ENCODE results near the gene USP13.

The USP13 gene

DNA sequence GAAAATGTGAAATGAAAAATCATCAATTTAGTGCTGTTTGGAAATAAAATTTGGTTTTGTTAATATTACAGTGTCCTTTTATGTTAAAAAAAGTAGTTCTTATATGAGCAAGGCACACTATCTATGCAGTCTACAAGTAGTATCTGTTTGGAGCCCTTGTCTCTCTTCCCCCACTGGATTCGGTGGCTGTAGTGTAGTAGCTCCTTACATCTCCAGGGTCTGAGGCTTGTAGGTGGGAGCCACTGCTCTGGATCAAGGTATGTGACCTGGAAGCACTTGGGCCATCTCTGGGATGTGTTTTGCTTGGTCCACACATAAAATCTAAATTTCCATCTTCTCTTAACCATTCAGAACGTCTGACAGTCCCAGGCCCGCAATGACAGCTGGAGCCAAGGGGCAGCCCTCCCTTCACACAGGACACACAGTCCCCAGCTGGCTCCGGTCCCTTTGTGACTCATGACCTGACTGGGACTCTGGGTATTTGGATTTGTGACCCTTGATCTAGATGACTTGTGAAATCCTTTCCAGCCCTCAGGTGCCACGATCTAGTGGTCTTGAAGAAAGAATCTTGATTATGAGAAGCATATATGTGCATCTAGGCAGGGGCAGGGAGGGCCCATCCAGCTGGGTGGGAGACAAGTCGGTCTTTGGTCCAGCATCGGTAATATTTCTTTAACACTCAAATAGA, 80.0 kb downstream of the USP13 start:
- Histone ChIP-seq H2AFZ (ENCODE audit: low read length) (no peak overlapping the region), H3K4me3 (ENCODE audit: low read length, poor library complexity, severe bottlenecking) (no peak overlapping the region), H3K4me1 (ENCODE audit: insufficient read depth, low read length, poor library complexity, severe bottlenecking) (no peaks in the 10 kb centered on the region), H3F3A (ENCODE audit: low read depth) (no peaks in the 10 kb centered on the region), H3K27me3 (ENCODE audit: insufficient read depth, low read length, poor library complexity, severe bottlenecking) (no peaks in the 10 kb centered on the region), H3K9ac (ENCODE audit: low read depth, low read length, poor library complexity, severe bottlenecking) (no peak overlapping the region), H3K36me3 (ENCODE audit: insufficient read depth, low read length) (peaks cover 71% of the 10 kb centered on the region; the same call in 1 of the 2 replicates), H3K79me2 (ENCODE audit: insufficient read depth, low read length) (no peaks in the 10 kb centered on the region), H3K9me2 (replicated peaks; ENCODE audit: low read depth, low read length) (no peaks in the 10 kb centered on the region), H4K20me1 (ENCODE audit: insufficient read depth, low read length, poor library complexity, severe bottlenecking) (no peaks in the 10 kb centered on the region), H3K9me3 (ENCODE audit: insufficient read depth, low read depth, low read length) (no peaks in the 10 kb centered on the region), H3K4me2 (ENCODE audit: low read depth, low read length, poor library complexity, severe bottlenecking) (no peak overlapping the region)
- no peak for TF ChIP-seq EZH2phosphoT487 (IDR thresholded peaks at IDR 0.05; ENCODE audit: borderline replicate concordance)

GRCh38 chr3:179733797-179734196, 81.0 kb downstream of the USP13 start:
- Histone ChIP-seq H3K9me3 (ENCODE audit: insufficient read depth, low read depth, low read length) (no peaks in the 10 kb centered on the region), H2AFZ (ENCODE audit: low read length) (no peak overlapping the region), H3K27me3 (ENCODE audit: insufficient read depth, low read length, poor library complexity, severe bottlenecking) (no peaks in the 10 kb centered on the region), H3K4me3 (ENCODE audit: low read length, poor library complexity, severe bottlenecking) (no peak overlapping the region), H3K4me1 (ENCODE audit: insufficient read depth, low read length, poor library complexity, severe bottlenecking) (no peaks in the 10 kb centered on the region), H3K4me2 (ENCODE audit: low read depth, low read length, poor library complexity, severe bottlenecking) (no peak overlapping the region), H3K36me3 (ENCODE audit: insufficient read depth, low read length) (peaks cover 75% of the 10 kb centered on the region; the same call in 1 of the 2 replicates), H3K9me2 (replicated peaks; ENCODE audit: low read depth, low read length) (no peaks in the 10 kb centered on the region), H3K79me2 (ENCODE audit: insufficient read depth, low read length) (no peaks in the 10 kb centered on the region), H3F3A (ENCODE audit: low read depth) (no peaks in the 10 kb centered on the region), H4K20me1 (ENCODE audit: insufficient read depth, low read length, poor library complexity, severe bottlenecking) (no peaks in the 10 kb centered on the region), H3K9ac (ENCODE audit: low read depth, low read length, poor library complexity, severe bottlenecking) (no peak overlapping the region)
- TF ChIP-seq EZH2phosphoT487 (IDR thresholded peaks at IDR 0.05; ENCODE audit: borderline replicate concordance): no peak
- no peak for TF ChIP-seq CTCF (conservative IDR thresholded peaks at IDR 0.05; ENCODE audit: low read length)

GRCh38 chr3:179734497-179735281, 81.8 kb downstream of the USP13 start:
- Histone ChIP-seq H3K9me2 (replicated peaks; ENCODE audit: low read depth, low read length) (no peaks in the 10 kb centered on the region), H4K20me1 (ENCODE audit: insufficient read depth, low read length, poor library complexity, severe bottlenecking) (no peaks in the 10 kb centered on the region), H3K36me3 (ENCODE audit: insufficient read depth, low read length) (peaks cover 74% of the 10 kb centered on the region; the same call in 1 of the 2 replicates), H3K4me3 (ENCODE audit: low read length, poor library complexity, severe bottlenecking) (no peak overlapping the region), H3K27me3 (ENCODE audit: insufficient read depth, low read length, poor library complexity, severe bottlenecking) (no peaks in the 10 kb centered on the region), H3K9ac (ENCODE audit: low read depth, low read length, poor library complexity, severe bottlenecking) (no peak overlapping the region), H3K9me3 (ENCODE audit: insufficient read depth, low read depth, low read length) (no peaks in the 10 kb centered on the region), H3K79me2 (ENCODE audit: insufficient read depth, low read length) (no peaks in the 10 kb centered on the region), H2AFZ (ENCODE audit: low read length) (no peak overlapping the region), H3F3A (ENCODE audit: low read depth) (no peaks in the 10 kb centered on the region), H3K4me2 (ENCODE audit: low read depth, low read length, poor library complexity, severe bottlenecking) (no peak overlapping the region), H3K4me1 (ENCODE audit: insufficient read depth, low read length, poor library complexity, severe bottlenecking) (no peaks in the 10 kb centered on the region)
- no peak for TF ChIP-seq CTCF (conservative IDR thresholded peaks at IDR 0.05; ENCODE audit: low read length)
- TF ChIP-seq EZH2phosphoT487 (IDR thresholded peaks at IDR 0.05; ENCODE audit: borderline replicate concordance): no peak
